ENCODE data around the gene SDHC. TPM values are rescaled to one million over a fixed set of nuclear protein-coding genes. Genes with fewer than 3 reads are reported as not detected.
"Not testable (repeated sequence)": the region's sequence is repeated elsewhere in the genome, so short reads cannot be mapped to it uniquely, and the experiment has no call there.

The SDHC gene
- total and polyA plus RNA-seq, 4 experiments from 2014 or later, result 106 to 296 (median 146) TPM

DNA sequence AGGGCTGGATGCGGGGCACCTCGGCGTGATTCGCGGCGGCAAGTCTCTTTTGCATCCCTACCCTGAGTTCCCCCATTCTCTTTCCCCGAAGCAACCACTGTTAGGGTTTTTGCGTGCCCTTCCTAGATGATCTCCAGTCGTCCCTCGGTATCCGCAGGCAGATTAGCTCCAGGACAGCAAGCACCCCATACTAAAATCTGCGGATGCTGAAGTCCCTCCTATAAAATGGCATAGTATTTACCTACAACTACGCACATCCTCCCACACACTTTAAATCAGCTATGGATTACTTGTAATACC is 76.3 kb downstream of the SDHC start:
- H3K4me3 Mint-ChIP-seq, result peak overlapping the region; percentile 84 to 95 (median 94)
- H3K27me3 Mint-ChIP-seq, result no peaks in the 10 kb centered on the region
- no peaks in the 10 kb centered on the region for H3K27me3 ChIP-seq (ENCODE audit: insufficient read depth, low read length)
- CTCF ChIA-PET (ENCODE audit: partially characterized antibody), result interaction anchor here (1.9 to 15.8 kb wide), 3 partner anchors 9 to 166 kb away, joined by 6 to 245 read pairs (median 14); partner anchors contain the start of genes APOA2 and TOMM40L
- peak overlapping the region; percentile 79 to 80 for H3K4me3 ChIP-seq (ENCODE audit: low read length in 2 of 2)
- peaks cover 0 to 4% of the 10 kb centered on the region in 2 donors for H3K36me3 Mint-ChIP-seq
- peaks cover 29% of the 10 kb centered on the region for H3K4me1 ChIP-seq (ENCODE audit: insufficient read depth, low read length)
- H3K27ac Mint-ChIP-seq, result peak overlapping the region; percentile 94 to 99 (median 97)
- intact Hi-C loops (cut with micrococcal nuclease), result loop anchor here (1.0 to 10.0 kb wide), 5 partner anchors 9 to 1292 kb away; partner anchors contain the start of genes ATF6, HSPA6 and IGSF8
- H3K27ac ChIP-seq (ENCODE audit: low read depth, low read length), result peak overlapping the region; percentile 87
- peak in 2 of 5 donors; percentile 32 to 51 for DNase-seq
- H3K9me3 ChIP-seq (ENCODE audit: control insufficient read depth in 1 of 2, low read length in 2 of 2), result no peaks in the 10 kb centered on the region
- POLR2A ChIA-PET (ENCODE audit: partially characterized antibody), result interaction anchor here (1.2 to 3.4 kb wide), 5 partner anchors 10 to 214 kb away, joined by 3 to 27 read pairs (median 5); partner anchors contain the start of genes NDUFS2 and TOMM40L
- no peaks in the 10 kb centered on the region for H3K36me3 ChIP-seq (ENCODE audit: insufficient read depth, low read length)
- peaks cover 12 to 48% (median 33%) of the 10 kb centered on the region in 4 donors for H3K4me1 Mint-ChIP-seq
- no peaks in the 10 kb centered on the region for H3K9me3 Mint-ChIP-seq

- H3K36me3 Mint-ChIP-seq; DNase-seq; H3K9me3 Mint-ChIP-seq; H3K4me3 ChIP-seq (ENCODE audit: low read length in 2 of 2); H3K27me3 Mint-ChIP-seq; H3K9me3 ChIP-seq (ENCODE audit: control insufficient read depth in 1 of 2, low read length in 2 of 2); H3K27me3 ChIP-seq (ENCODE audit: insufficient read depth, low read length); H3K27ac ChIP-seq (ENCODE audit: low read depth, low read length); H3K36me3 ChIP-seq (ENCODE audit: insufficient read depth, low read length): not testable (repeated sequence)
- H3K27ac Mint-ChIP-seq, result peak overlapping the region in 5 of 7 donors; percentile 46 to 99 (median 97)
- intact Hi-C loops (cut with micrococcal nuclease), result loop anchor here (2.0 to 10.0 kb wide), 4 partner anchors 84 to 1292 kb away; partner anchors contain the start of genes ATF6, HSPA6 and IGSF8
- peaks cover 11 to 47% (median 32%) of the 10 kb centered on the region in 4 donors for H3K4me1 Mint-ChIP-seq
- CTCF ChIA-PET (ENCODE audit: partially characterized antibody), result interaction anchor here (0.7 to 15.8 kb wide), 5 partner anchors 9 to 1875 kb away, joined by 3 to 245 read pairs (median 6); partner anchors contain the start of genes APOA2 and TOMM40L
- POLR2A ChIA-PET (ENCODE audit: partially characterized antibody), result interaction anchor here (0.6 to 3.4 kb wide), 7 partner anchors 9 to 432 kb away, joined by 3 to 27 read pairs (median 4); partner anchors contain the start of genes NDUFS2 and TOMM40L
- peak overlapping the region in 7 of 8 donors; percentile 75 to 95 (median 93) for H3K4me3 Mint-ChIP-seq
- peaks cover 25% of the 10 kb centered on the region for H3K4me1 ChIP-seq (ENCODE audit: insufficient read depth, low read length)
Observed at GRCh38 chr1:161391136-161391535, 77.0 kb downstream of the SDHC start.

DNA sequence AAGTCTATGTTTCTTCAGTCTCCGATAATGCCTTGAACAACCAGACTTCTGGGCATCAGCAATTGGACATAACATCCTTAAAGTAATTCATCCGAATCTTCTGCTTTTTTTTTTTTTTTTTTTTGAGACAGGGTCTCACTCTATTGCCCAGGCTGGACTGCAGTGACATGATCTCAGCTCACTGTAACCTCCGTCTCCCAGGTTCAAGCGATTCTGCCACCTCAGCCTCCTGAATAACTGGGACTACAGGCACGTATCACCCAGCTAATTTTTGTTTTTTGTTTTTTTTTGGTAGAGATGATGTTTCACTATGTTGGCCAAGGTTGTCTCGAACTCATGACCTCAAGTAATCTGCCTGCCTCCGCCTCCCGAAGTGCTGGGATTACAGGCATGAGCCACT is 77.4 kb downstream of the SDHC start:
- POLR2A ChIA-PET (ENCODE audit: partially characterized antibody), result interaction anchor here (0.6 to 3.4 kb wide), 5 partner anchors 8 to 431 kb away, joined by 3 to 27 read pairs (median 5); partner anchors contain the start of genes NDUFS2 and TOMM40L
- Mint-ChIP-seq H3K36me3 (peaks cover 0 to 4% of the 10 kb centered on the region in 2 donors), H3K4me1 (peaks cover 8 to 42% (median 27%) of the 10 kb centered on the region in 4 donors), H3K27me3 (no peaks in the 10 kb centered on the region), H3K9me3 (no peaks in the 10 kb centered on the region), H3K27ac (peak overlapping the region in 5 of 7 donors; percentile 9 to 94 (median 47)), H3K4me3 (peak overlapping the region in 2 of 8 donors; percentile 39 to 50)
- Histone ChIP-seq H3K27me3 (ENCODE audit: insufficient read depth, low read length) (no peaks in the 10 kb centered on the region), H3K27ac (ENCODE audit: low read depth, low read length) (no peak overlapping the region), H3K9me3 (ENCODE audit: control insufficient read depth in 1 of 2, low read length in 2 of 2) (no peaks in the 10 kb centered on the region), H3K4me1 (ENCODE audit: insufficient read depth, low read length) (peaks cover 20% of the 10 kb centered on the region), H3K4me3 (ENCODE audit: low read length in 2 of 2) (no peak overlapping the region), H3K36me3 (ENCODE audit: insufficient read depth, low read length) (no peaks in the 10 kb centered on the region)
- no peak for DNase-seq
- intact Hi-C loops (cut with micrococcal nuclease), result loop anchor here (2.0 to 10.0 kb wide), 4 partner anchors 85 to 1293 kb away; partner anchors contain the start of genes ATF6, HSPA6 and IGSF8
- CTCF ChIA-PET (ENCODE audit: partially characterized antibody), result interaction anchor here (0.7 to 15.8 kb wide), 4 partner anchors 9 to 1875 kb away, joined by 3 to 245 read pairs (median 10); partner anchors contain the start of genes APOA2 and TOMM40L

DNA sequence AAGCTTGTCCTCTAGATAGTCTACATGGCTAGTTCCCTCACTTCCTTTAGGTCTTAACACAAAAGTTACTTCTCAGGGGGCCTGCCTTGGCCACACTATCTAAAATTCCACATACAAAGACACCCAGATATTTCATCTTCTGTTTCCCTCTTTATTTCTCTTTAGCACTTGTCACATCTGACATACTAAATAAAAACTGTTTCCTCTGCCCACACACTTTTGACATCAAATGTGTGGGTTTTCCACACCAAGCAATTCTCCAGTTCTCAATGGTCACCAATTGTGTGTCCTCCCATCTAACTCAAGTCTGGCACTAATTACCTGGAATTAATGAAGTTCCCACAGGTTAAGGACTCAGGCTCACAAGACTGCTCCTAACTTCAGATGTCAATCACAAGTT is 79.0 kb downstream of the SDHC start:
- H3K27me3 Mint-ChIP-seq, result no peaks in the 10 kb centered on the region

DNA sequence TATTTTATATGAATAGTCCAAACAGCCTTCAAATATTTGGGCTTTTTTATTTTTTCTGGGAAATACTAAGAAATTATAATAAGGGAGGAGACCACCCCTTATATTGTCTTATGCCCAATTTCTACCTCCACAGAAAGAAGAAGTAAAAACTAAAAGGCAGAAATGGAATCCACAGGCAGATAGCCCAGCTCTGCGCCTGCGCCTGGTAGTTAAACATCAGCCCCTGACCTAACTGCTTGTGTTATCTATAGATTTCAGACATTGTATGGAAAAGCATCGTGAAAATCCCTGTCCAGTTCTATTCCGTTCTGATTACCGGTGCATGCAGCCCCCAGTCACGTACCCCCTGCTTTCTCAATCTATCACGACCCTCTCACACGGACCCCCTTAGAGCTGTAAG is 82.9 kb downstream of the SDHC start:
- POLR2A ChIA-PET (ENCODE audit: partially characterized antibody); H3K9me3 ChIP-seq (ENCODE audit: control insufficient read depth in 1 of 2, low read length in 2 of 2); H3K36me3 ChIP-seq (ENCODE audit: insufficient read depth, low read length); H3K27me3 ChIP-seq (ENCODE audit: insufficient read depth, low read length); H3K4me3 ChIP-seq (ENCODE audit: low read length in 2 of 2); DNase-seq; H3K27ac ChIP-seq (ENCODE audit: low read depth, low read length); H3K27me3 Mint-ChIP-seq: not testable (repeated sequence)
- CTCF ChIA-PET (ENCODE audit: partially characterized antibody), result interaction anchor here (1.0 kb wide), 1 partner anchor 170 kb away, joined by 3 read pairs; no protein-coding TSS in a partner anchor
- Mint-ChIP-seq H3K4me3 (peak overlapping the region in 3 of 8 donors; percentile 29 to 57 (median 49)), H3K9me3 (peaks cover 0 to 13% (median 0%) of the 10 kb centered on the region in 8 donors), H3K36me3 (peaks cover 0 to 16% of the 10 kb centered on the region in 2 donors), H3K4me1 (peaks cover 11 to 37% (median 21%) of the 10 kb centered on the region in 4 donors), H3K27ac (peak overlapping the region in 4 of 7 donors; percentile 42 to 100 (median 62))
- peaks cover 23% of the 10 kb centered on the region for H3K4me1 ChIP-seq (ENCODE audit: insufficient read depth, low read length)
- intact Hi-C loops (cut with micrococcal nuclease), result loop anchor here (10.0 kb wide), 2 partner anchors 128 to 368 kb away; partner anchors contain the start of genes ATF6 and HSPA6

More for the DNA sequence above, 79.0 kb downstream of the SDHC start:
- intact Hi-C loops (cut with micrococcal nuclease), result loop anchor here (10.0 kb wide), 2 partner anchors 132 to 372 kb away; partner anchors contain the start of genes ATF6 and HSPA6
- peaks cover 6 to 30% (median 20%) of the 10 kb centered on the region in 4 donors for H3K4me1 Mint-ChIP-seq
- POLR2A ChIA-PET (ENCODE audit: partially characterized antibody), result no interaction called here
- no peaks in the 10 kb centered on the region for H3K9me3 Mint-ChIP-seq
- CTCF ChIA-PET (ENCODE audit: partially characterized antibody), result interaction anchor here (1.9 to 15.8 kb wide), 2 partner anchors 11 to 168 kb away, joined by 5 to 245 read pairs; partner anchors contain the start of genes APOA2 and TOMM40L
- Histone ChIP-seq H3K9me3 (ENCODE audit: control insufficient read depth in 1 of 2, low read length in 2 of 2) (no peaks in the 10 kb centered on the region), H3K4me1 (ENCODE audit: insufficient read depth, low read length) (peaks cover 11% of the 10 kb centered on the region), H3K27ac (ENCODE audit: low read depth, low read length) (no peak overlapping the region), H3K36me3 (ENCODE audit: insufficient read depth, low read length) (no peaks in the 10 kb centered on the region), H3K27me3 (ENCODE audit: insufficient read depth, low read length) (no peaks in the 10 kb centered on the region), H3K4me3 (ENCODE audit: low read length in 2 of 2) (no peak overlapping the region)
- H3K27ac Mint-ChIP-seq, result peak overlapping the region in 2 of 7 donors; percentile 43 to 80
- peak overlapping the region in 2 of 8 donors; percentile 24 to 65 for H3K4me3 Mint-ChIP-seq
- H3K36me3 Mint-ChIP-seq, result peaks cover 0 to 4% of the 10 kb centered on the region in 2 donors
- DNase-seq, result no peak

DNA sequence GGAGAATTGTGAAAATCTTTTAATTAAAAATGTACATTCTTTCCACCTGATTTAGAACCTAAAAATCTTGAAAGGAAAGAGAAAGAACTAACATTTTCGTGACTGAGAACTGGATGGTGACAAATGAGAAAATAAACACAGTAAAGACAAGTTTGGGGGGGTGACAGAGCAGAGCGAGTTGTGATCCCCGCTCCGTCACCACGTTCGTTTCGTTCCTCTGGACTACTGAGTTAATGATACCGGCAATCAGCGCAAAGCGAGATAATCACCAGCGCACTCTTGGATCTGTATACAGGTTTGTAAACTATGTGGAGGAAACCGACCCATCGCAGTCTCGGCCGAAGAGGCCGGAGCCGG is 84.7 kb downstream of the SDHC start:
- peak overlapping the region; percentile 94 to 100 (median 97) for H3K4me3 Mint-ChIP-seq
- CTCF ChIA-PET (ENCODE audit: partially characterized antibody), result no interaction called here

More for the DNA sequence above, 84.7 kb downstream of the SDHC start:
- Histone ChIP-seq H3K27ac (ENCODE audit: low read depth, low read length) (peak overlapping the region; percentile 97), H3K36me3 (ENCODE audit: insufficient read depth, low read length) (no peaks in the 10 kb centered on the region), H3K4me1 (ENCODE audit: insufficient read depth, low read length) (peaks cover 23% of the 10 kb centered on the region), H3K27me3 (ENCODE audit: insufficient read depth, low read length) (no peaks in the 10 kb centered on the region), H3K4me3 (ENCODE audit: low read length in 2 of 2) (peak overlapping the region; percentile 49 to 65), H3K9me3 (ENCODE audit: control insufficient read depth in 1 of 2, low read length in 2 of 2) (no peaks in the 10 kb centered on the region)
- peaks cover 0 to 14% (median 0%) of the 10 kb centered on the region in 8 donors for H3K9me3 Mint-ChIP-seq
- intact Hi-C loops (cut with micrococcal nuclease), result loop anchor here (1.0 to 10.0 kb wide), 4 partner anchors 9 to 366 kb away; partner anchors contain the start of genes ATF6 and HSPA6
- DNase-seq, result no peak
- H3K27me3 Mint-ChIP-seq, result peaks cover 1 to 8% of the 10 kb centered on the region in 2 donors
- POLR2A ChIA-PET (ENCODE audit: partially characterized antibody), result interaction anchor here (1.0 kb wide), 1 partner anchor 85 kb away, joined by 3 read pairs; the partner anchor contains the start of gene SDHC
- H3K27ac Mint-ChIP-seq, result peak overlapping the region; percentile 98 to 100 (median 100)
- H3K36me3 Mint-ChIP-seq, result peaks cover 0 to 16% of the 10 kb centered on the region in 2 donors
- peaks cover 13 to 40% (median 24%) of the 10 kb centered on the region in 4 donors for H3K4me1 Mint-ChIP-seq

Data from CD4-positive, alpha-beta memory T cell (primary cell).